GM12878 (cell line): ENCODE results near the gene BEND4. TPM values are rescaled to one million over a fixed set of nuclear protein-coding genes. Genes with fewer than 3 reads are reported as not detected.

Experiments used
- ATAC-seq: fragments of 200-7000 bp; cut with Tn5 transposase; 3 replicates; pipeline ENCODE4 v1.9.1; 2020; ENCODE audit warnings: mild to moderate bottlenecking, moderate library complexity
- BruUV-seq: library from RNA; stranded (reverse); fragments of 400-500 nt; replicated peaks from 2 replicates; lab custom pipeline; 2021; lab: Mats Ljungman, UMichigan
- CTCF ChIA-PET: fragments of 300-600 bp; sonication (Branson Sonifier 250); formaldehyde crosslinking; extraction: SDS; loops from one replicate; lab custom pipeline; 2021; ENCODE audit warnings: inconsistent platforms; lab: Yijun Ruan, JAX
- POLR2A ChIA-PET: fragments of 350-600 bp; formaldehyde crosslinking; extraction: SDS; loops from one replicate; lab custom pipeline; 2021; ENCODE audit warnings: inconsistent platforms; lab: Charles Lee
- RAD21 ChIA-PET: fragments of 300-600 bp; sonication (Branson Sonifier 250); formaldehyde crosslinking; loops from one replicate; lab custom pipeline; 2023; ENCODE audit warnings: antibody characterized with exemption; ENCODE audit not compliant: unreplicated experiment; lab: Charles Lee
- SMC1A ChIA-PET: fragments of 300-600 bp; sonication (Branson Sonifier 250); formaldehyde crosslinking; loops from one replicate; lab custom pipeline; 2023; ENCODE audit not compliant: unreplicated experiment, uncharacterized antibody; lab: Charles Lee
- DNase-seq: peaks from one replicate; pipeline ENCODE4 v3.0.0-alpha.2; 2011; ENCODE audit warnings: low read depth, low spot score
- FAIRE-seq: peaks from 3 replicates; lab custom pipeline; 2011; peaks lifted over from hg19 to GRCh38; lab: Jason Lieb, UNC
- H2AFZ ChIP-seq: 2 replicates; pipeline ENCODE4 v1.6.0; 2011; ENCODE audit warnings: low read depth, low read length, control low read depth; ENCODE audit not compliant: control insufficient read depth
- H3K27ac ChIP-seq: 2 replicates; pipeline ENCODE4 v1.5.1; 2011; ENCODE audit warnings: control low read depth; ENCODE audit not compliant: control insufficient read depth, insufficient read depth
- H3K27me3 ChIP-seq, 2 experiments: replicated peaks in 1 of 2; 2 replicates each; pipeline versions ENCODE4 v1.6.0 to v1.6.1; 2011; ENCODE audit warnings: low read length in 1 of 2; ENCODE audit not compliant: control insufficient read depth in 2 of 2, insufficient read depth in 2 of 2
- H3K36me3 ChIP-seq, 2 experiments: 2 replicates each; pipeline ENCODE4 v1.5.1; 2011; ENCODE audit warnings: low read length in 1 of 2; ENCODE audit not compliant: control insufficient read depth in 2 of 2, insufficient read depth in 2 of 2
- H3K4me1 ChIP-seq: 2 replicates; pipeline ENCODE4 v1.6.1; 2011; ENCODE audit warnings: mild to moderate bottlenecking, low read length, moderate library complexity, mixed read lengths; ENCODE audit not compliant: control insufficient read depth, insufficient read depth
- H3K4me2 ChIP-seq: 2 replicates; pipeline ENCODE4 v1.6.0; 2011; ENCODE audit warnings: control low read depth; ENCODE audit not compliant: control insufficient read depth, insufficient read depth
- H3K4me3 ChIP-seq: fragments of 200-600 bp; sonication (generic); 2 replicates; pipeline ENCODE4 v1.5.1; 2016
- H3K79me2 ChIP-seq: 2 replicates; pipeline ENCODE4 v1.6.0; 2011; ENCODE audit warnings: low read length; ENCODE audit not compliant: control insufficient read depth, insufficient read depth
- H3K9ac ChIP-seq: 2 replicates; pipeline ENCODE4 v1.8.0; 2011; ENCODE audit warnings: low read length, control low read depth, mixed read lengths; ENCODE audit not compliant: control insufficient read depth, insufficient read depth
- H3K9me3 ChIP-seq: replicated peaks from 3 replicates; pipeline ENCODE4 v1.5.1; 2011; ENCODE audit warnings: mild to moderate bottlenecking, low read length; ENCODE audit not compliant: control insufficient read depth, insufficient read depth
- H4K20me1 ChIP-seq: 2 replicates; pipeline ENCODE4 v1.6.0; 2011; ENCODE audit not compliant: control insufficient read depth, insufficient read depth
- MEF2B ChIP-seq: fragments of 450-650 bp; IDR thresholded peaks from 2 replicates; pipeline ENCODE4 v1.6.1; 2018; ENCODE audit warnings: mild to moderate bottlenecking, moderate library complexity; ENCODE audit not compliant: partially characterized antibody, poor library complexity, severe bottlenecking
- PML ChIP-seq: IDR thresholded peaks from 2 replicates; pipeline ENCODE4 v1.6.1; 2012; ENCODE audit warnings: low read length, inconsistent platforms
- RFX5 ChIP-seq: IDR thresholded peaks from 2 replicates; pipeline ENCODE4 v1.6.1; 2011; ENCODE audit warnings: low read depth, low read length, improper control_type of control experiment
- TAF1 ChIP-seq: IDR thresholded peaks from 2 replicates; pipeline ENCODE4 v1.6.1; 2011; ENCODE audit warnings: mild to moderate bottlenecking, low read depth, low read length, borderline replicate concordance
- TCF7 ChIP-seq: IDR thresholded peaks from 2 replicates; pipeline ENCODE4 v1.6.1; 2014; ENCODE audit warnings: antibody characterized with exemption, borderline replicate concordance
- ZNF274 ChIP-seq: IDR thresholded peaks from one replicate; pipeline ENCODE4 v1.8.0; 2011; ENCODE audit not compliant: insufficient read length, insufficient read depth
- WGBS: methylation state at CpG from one replicate; pipeline ENCODE4 v1.1.6; 2016; ENCODE audit warnings: low lambda C conversion rate; ENCODE audit not compliant: insufficient replicate concordance, insufficient coverage; ENCODE audit errors: missing lambda C conversion rate; 5-methylcytosine and 5-hydroxymethylcytosine counted together
- in situ Hi-C: fragments of 300-500 bp; cut with MboI; formaldehyde crosslinking; loops from 9 replicates; pipeline ENCODE4 v1.14.3; 2018; ENCODE audit warnings: mixed read lengths
- intact Hi-C: fragments of 100-400 bp; cut with micrococcal nuclease; formaldehyde crosslinking; loops from one replicate; pipeline ENCODE4 v1.14.2; 2022; ENCODE audit not compliant: unreplicated experiment
- polyA plus RNA-seq, 11 experiments: library from polyadenylated mRNA; depleted of rRNA in 4 of 11; unstranded in 6 of 11; stranded (reverse) in 5 of 11; fragments of >200 nt; fragmentation: Nextera tagmentation in 4 of 11; fragmentation: Illumina TruSeq in 1 of 11; extraction: Ambion mirVana in 4 of 11; extraction: Trizol in 1 of 11; gene quantifications; 1 replicate in 1 of 11; 2 replicates in 10 of 11; pipeline versions ENCODE4 v1.2.1 to v1.2.3, GENCODE V29; 2011 to 2016; ENCODE audit warnings: inconsistent platforms in 2 of 11, missing spikeins in 2 of 11, low read depth in 1 of 11
- total RNA-seq, 4 experiments: library from RNA; depleted of rRNA in 3 of 4; stranded (reverse); fragments of >200 nt in 3 of 4; fragmentation: Illumina TruSeq in 1 of 4; extraction: Trizol in 1 of 4; gene quantifications; 2 replicates each; pipeline versions ENCODE4 v1.2.1 to v1.2.3, GENCODE V29; 2013 to 2021
- TF ChIP-seq, protein P1 (sequence below): IDR thresholded peaks from 2 replicates; pipeline ENCODE4 v1.6.1; 2011; ENCODE audit warnings: borderline replicate concordance, low read depth, mild to moderate bottlenecking, moderate library complexity, low read length; ENCODE audit not compliant: insufficient read depth, poor library complexity, severe bottlenecking
- TF ChIP-seq, protein P2 (sequence below): IDR thresholded peaks from 2 replicates; pipeline ENCODE4 v1.6.1; 2011; ENCODE audit warnings: low read depth, low read length, improper control_type of control experiment, borderline replicate concordance

The BEND4 gene
- total and polyA plus RNA-seq, 10 of the 15 experiments (the other 5 are each of a cell fraction or from before 2014, with no cell fraction given) = under 0.01 to 0.15 (median 0.04) TPM; not detected in 1

DNA sequence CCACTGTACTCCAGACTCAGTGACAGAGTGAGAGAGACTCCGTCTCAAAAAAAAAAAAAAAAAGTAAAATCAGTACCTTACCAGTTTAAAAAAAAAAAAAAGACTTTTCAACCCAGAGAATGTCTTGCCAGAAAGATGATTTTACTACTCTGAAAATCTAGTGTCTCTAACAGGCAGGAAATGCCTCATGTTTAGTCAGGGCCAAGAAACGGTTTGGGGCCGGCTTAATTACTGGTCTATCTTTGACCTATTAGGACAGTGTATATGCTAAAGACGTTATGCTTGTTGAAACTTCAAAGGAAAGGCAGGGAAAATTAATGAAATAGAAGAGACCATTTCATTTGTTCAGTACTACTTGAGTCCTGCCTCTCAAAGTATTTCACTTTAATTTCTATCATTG is 9.9 kb downstream of the BEND4 start:
- H2AFZ ChIP-seq = no peak overlapping the region
- no peaks in the 10 kb centered on the region; a peak in 1 of 4 replicates for H3K27me3 ChIP-seq
- POLR2A ChIA-PET = no interaction called here
- intact Hi-C loops (no loop called here), in situ Hi-C loops (no loop called here)
- RAD21 ChIA-PET = no interaction called here
- no peak overlapping the region for H3K4me2 ChIP-seq
- ATAC-seq = no peak
- H3K27ac ChIP-seq = no peak overlapping the region
- TF ChIP-seq TCF7 (no peak), TAF1 (no peak), PML (no peak), MEF2B (no peak), ZNF274 (no peak), RFX5 (no peak)
- TF ChIP-seq, protein P1, sequence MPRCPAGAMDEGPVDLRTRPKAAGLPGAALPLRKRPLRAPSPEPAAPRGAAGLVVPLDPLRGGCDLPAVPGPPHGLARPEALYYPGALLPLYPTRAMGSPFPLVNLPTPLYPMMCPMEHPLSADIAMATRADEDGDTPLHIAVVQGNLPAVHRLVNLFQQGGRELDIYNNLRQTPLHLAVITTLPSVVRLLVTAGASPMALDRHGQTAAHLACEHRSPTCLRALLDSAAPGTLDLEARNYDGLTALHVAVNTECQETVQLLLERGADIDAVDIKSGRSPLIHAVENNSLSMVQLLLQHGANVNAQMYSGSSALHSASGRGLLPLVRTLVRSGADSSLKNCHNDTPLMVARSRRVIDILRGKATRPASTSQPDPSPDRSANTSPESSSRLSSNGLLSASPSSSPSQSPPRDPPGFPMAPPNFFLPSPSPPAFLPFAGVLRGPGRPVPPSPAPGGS = no peak
- TF ChIP-seq, protein P2, sequence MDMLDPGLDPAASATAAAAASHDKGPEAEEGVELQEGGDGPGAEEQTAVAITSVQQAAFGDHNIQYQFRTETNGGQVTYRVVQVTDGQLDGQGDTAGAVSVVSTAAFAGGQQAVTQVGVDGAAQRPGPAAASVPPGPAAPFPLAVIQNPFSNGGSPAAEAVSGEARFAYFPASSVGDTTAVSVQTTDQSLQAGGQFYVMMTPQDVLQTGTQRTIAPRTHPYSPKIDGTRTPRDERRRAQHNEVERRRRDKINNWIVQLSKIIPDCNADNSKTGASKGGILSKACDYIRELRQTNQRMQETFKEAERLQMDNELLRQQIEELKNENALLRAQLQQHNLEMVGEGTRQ = no peak
- no peak for DNase-seq
- CTCF ChIA-PET = no interaction called here
- BruUV-seq = no TSS peak
- no peaks in the 10 kb centered on the region for H3K4me1 ChIP-seq
- no peak for FAIRE-seq
- WGBS = 67% methylated on average over 4 of the region's 4 CpGs
- no peaks in the 10 kb centered on the region for H3K36me3 ChIP-seq
- H3K79me2 ChIP-seq = no peaks in the 10 kb centered on the region
- H3K4me3 ChIP-seq = no peak overlapping the region
- H3K9ac ChIP-seq = no peak overlapping the region
- H3K9me3 ChIP-seq = no peaks in the 10 kb centered on the region
- SMC1A ChIA-PET = no interaction called here
- no peaks in the 10 kb centered on the region for H4K20me1 ChIP-seq
